HG02623 (cell line): Measurements from ENCODE around the gene NFAT5.
A peak's percentile ranks its signal among the peaks of the same experiment; 100 is the strongest.
"Not testable (repeated sequence)": the region's sequence is repeated elsewhere in the genome, so short reads cannot be mapped to it uniquely, and the experiment has no call there.

ENCODE experiments used
- ATAC-seq: cut with Tn5 transposase; IDR thresholded peaks from one replicate; pipeline ENCODE4 v1.9.1; 2021; ENCODE audit warnings: moderate library complexity; ENCODE audit not compliant: unreplicated experiment

Gene NFAT5

GRCh38 chr16:69546663-69547062, 19.1 kb upstream of the NFAT5 start:
- not testable (repeated sequence) for ATAC-seq

GRCh38 chr16:69553332-69553731, 12.4 kb upstream of the NFAT5 start:
- ATAC-seq = no peak

GRCh38 chr16:69554495-69554894, 11.3 kb upstream of the NFAT5 start:
- no peak for ATAC-seq

GRCh38 chr16:69555437-69555836, 10.3 kb upstream of the NFAT5 start:
- no peak for ATAC-seq

GRCh38 chr16:69555867-69556266, 9.9 kb upstream of the NFAT5 start:
- ATAC-seq = no peak

GRCh38 chr16:69559164-69559563, 6.6 kb upstream of the NFAT5 start:
- ATAC-seq = no peak

- ATAC-seq = not testable (repeated sequence)
These were observed 4.4 kb upstream of the NFAT5 start for GRCh38 chr16:69561367-69561766.

GRCh38 chr16:69561901-69562300, 3.9 kb upstream of the NFAT5 start:
- ATAC-seq = no peak

GRCh38 chr16:69562813-69563212, 3.0 kb upstream of the NFAT5 start:
- no peak for ATAC-seq

GRCh38 chr16:69563605-69564580, 1.9 kb upstream of the NFAT5 start:
- ATAC-seq = peak; percentile 36

GRCh38 chr16:69564845-69565670, 708 bp upstream of the NFAT5 start:
- ATAC-seq = no peak

GRCh38 chr16:69566240-69566980, 644 bp downstream of the NFAT5 start:
- ATAC-seq = peak; percentile 17

GRCh38 chr16:69566981-69567680, 1.4 kb downstream of the NFAT5 start:
- no peak for ATAC-seq

- ATAC-seq = no peak
These were observed 2.9 kb downstream of the NFAT5 start for GRCh38 chr16:69568676-69569075.

- not testable (repeated sequence) for ATAC-seq
These were observed 13.0 kb downstream of the NFAT5 start for GRCh38 chr16:69578771-69579170.

GRCh38 chr16:69579783-69580481, 14.2 kb downstream of the NFAT5 start:
- ATAC-seq = no peak

GRCh38 chr16:69581297-69581696, 15.5 kb downstream of the NFAT5 start:
- ATAC-seq = no peak

- ATAC-seq = not testable (repeated sequence)
These were observed 18.7 kb downstream of the NFAT5 start for GRCh38 chr16:69584493-69584892.

GRCh38 chr16:69589434-69590269, 23.9 kb downstream of the NFAT5 start:
- ATAC-seq = no peak
